ENCODE measurements around the gene REXO1.

GRCh38 chr19:1846517-1847204 lies 1.6 kb downstream of the REXO1 start:
- TF ChIP-seq CTCF (IDR thresholded peaks at IDR 0.05) (no peak), POLR2AphosphoS5 (IDR thresholded peaks at IDR 0.05; ENCODE audit: low read depth, low read length) (no peak), TCF7L2 (IDR thresholded peaks at IDR 0.05; ENCODE audit: low read depth, low read length) (no peak)

Data from Panc1 (cell line).